Fibroblast of lung (primary cell): ENCODE results near the gene DEF6.

Source experiments
- EZH2 ChIP-seq: IDR thresholded peaks from 2 replicates; pipeline ENCODE4 v1.5.1; 2012; ENCODE audit warnings: low read length, control low read depth, mild to moderate bottlenecking; ENCODE audit errors: missing control alignments
- TF ChIP-seq, protein P1 (sequence below), 2 donors: IDR thresholded peaks in 1 of 2; conservative IDR thresholded peaks in 1 of 2; 1 replicate in 1 of 2; 2 replicates in 1 of 2; pipeline ENCODE4 v1.5.1; 2011 to 2012; ENCODE audit warnings: low read length in 2 of 2, control low read depth in 1 of 2, inconsistent platforms in 1 of 2, low read depth in 1 of 2, mild to moderate bottlenecking in 1 of 2

- TF ChIP-seq EZH2: no peak
- TF ChIP-seq, protein P1, sequence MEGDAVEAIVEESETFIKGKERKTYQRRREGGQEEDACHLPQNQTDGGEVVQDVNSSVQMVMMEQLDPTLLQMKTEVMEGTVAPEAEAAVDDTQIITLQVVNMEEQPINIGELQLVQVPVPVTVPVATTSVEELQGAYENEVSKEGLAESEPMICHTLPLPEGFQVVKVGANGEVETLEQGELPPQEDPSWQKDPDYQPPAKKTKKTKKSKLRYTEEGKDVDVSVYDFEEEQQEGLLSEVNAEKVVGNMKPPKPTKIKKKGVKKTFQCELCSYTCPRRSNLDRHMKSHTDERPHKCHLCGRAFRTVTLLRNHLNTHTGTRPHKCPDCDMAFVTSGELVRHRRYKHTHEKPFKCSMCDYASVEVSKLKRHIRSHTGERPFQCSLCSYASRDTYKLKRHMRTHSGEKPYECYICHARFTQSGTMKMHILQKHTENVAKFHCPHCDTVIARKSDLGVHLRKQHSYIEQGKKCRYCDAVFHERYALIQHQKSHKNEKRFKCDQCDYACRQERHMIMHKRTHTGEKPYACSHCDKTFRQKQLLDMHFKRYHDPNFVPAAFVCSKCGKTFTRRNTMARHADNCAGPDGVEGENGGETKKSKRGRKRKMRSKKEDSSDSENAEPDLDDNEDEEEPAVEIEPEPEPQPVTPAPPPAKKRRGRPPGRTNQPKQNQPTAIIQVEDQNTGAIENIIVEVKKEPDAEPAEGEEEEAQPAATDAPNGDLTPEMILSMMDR (conservative IDR thresholded peaks at IDR 0.05 in 1 of 2, IDR thresholded peaks at IDR 0.05 in 1 of 2; ENCODE audit: low read depth in 1 of 2, low read length in 2 of 2): no peak
Observed at GRCh38 chr6:35267446-35267845, 30.2 kb upstream of the DEF6 start.
